ENCODE measurements around the gene PLEKHA5.

GRCh38 chr12:19234171-19234704, 104.7 kb downstream of the PLEKHA5 start:
- TF ChIP-seq REST (IDR thresholded peaks at IDR 0.05; ENCODE audit: insufficient read depth in 1 of 2, low read depth in 2 of 2, low read length in 1 of 2) (no peak), CTCF (IDR thresholded peaks at IDR 0.05) (no peak)
